Esophagus squamous epithelium (tissue), 5 donors: ENCODE measurements around the gene LEFTY1. TPM values are rescaled to one million over a fixed set of nuclear protein-coding genes. Genes with fewer than 3 reads are reported as not detected.

ENCODE experiments used
- DNase-seq: peaks from one replicate; lab custom pipeline; 2025; lab: John Stamatoyannopoulos, UW
- H3K27ac ChIP-seq, 4 donors: fragments of 200-600 bp; sonication (generic); one replicate each; pipeline ENCODE4 v1.5.1; 2016 to 2019; ENCODE audit warnings: mild to moderate bottlenecking in 1 of 4
- H3K27me3 ChIP-seq, 4 donors: fragments of 200-600 bp; sonication (generic); 1 replicate in 3 of 4; 2 replicates in 1 of 4; pipeline versions ENCODE4 v1.5.1 to v1.6.0; 2017 to 2021; ENCODE audit warnings: antibody characterized with exemption in 1 of 4
- H3K36me3 ChIP-seq, 3 donors: fragments of 200-600 bp; sonication (generic); one replicate each; pipeline ENCODE4 v1.5.1; 2016 to 2019
- H3K4me1 ChIP-seq, 3 donors: fragments of 200-600 bp; sonication (generic); one replicate each; pipeline ENCODE4 v1.5.1; 2017 to 2019
- H3K4me3 ChIP-seq, 4 donors: fragments of 200-600 bp; sonication (generic); 1 replicate in 3 of 4; 2 replicates in 1 of 4; pipeline ENCODE4 v1.5.1; 2016 to 2019; ENCODE audit warnings: mild to moderate bottlenecking in 2 of 4, moderate library complexity in 1 of 4
- H3K9me3 ChIP-seq, 3 donors: fragments of 200-600 bp; sonication (generic); one replicate each; pipeline ENCODE4 v1.5.1; 2016 to 2019
- CTCF ChIP-seq, 6 experiments: fragments of 450-650 bp in 4 of 6; fragments of 200-600 bp in 2 of 6; sonication (generic) in 2 of 6; IDR thresholded peaks; one replicate each; pipeline ENCODE4 v1.5.1; 2016 to 2019; ENCODE audit warnings: antibody characterized with exemption in 6 of 6, mild to moderate bottlenecking in 4 of 6, moderate library complexity in 4 of 6
- POLR2A ChIP-seq, 4 donors: fragments of 450-650 bp; IDR thresholded peaks; one replicate each; pipeline ENCODE4 v1.6.1; 2017; ENCODE audit warnings: antibody characterized with exemption in 4 of 4, mild to moderate bottlenecking in 4 of 4, moderate library complexity in 3 of 4
- WGBS, 2 donors: methylation state at CpG; one replicate each; pipeline ENCODE4 v1.1.5; 2018; 5-methylcytosine and 5-hydroxymethylcytosine counted together
- intact Hi-C: fragments of 100-400 bp; cut with DNase I; formaldehyde crosslinking; loops from one replicate; pipeline ENCODE4 v1.15.0; 2022
- total RNA-seq, 4 donors: library from RNA; depleted of rRNA; stranded (reverse); fragments of >200 nt; gene quantifications; one replicate each; pipeline ENCODE4 v1.1.0, GENCODE V29; 2016
- donor health status: DM: yes; HTN: yes; CAD: no.

The LEFTY1 gene
- total RNA-seq, 4 donors from 2014 or later: not detected

DNA sequence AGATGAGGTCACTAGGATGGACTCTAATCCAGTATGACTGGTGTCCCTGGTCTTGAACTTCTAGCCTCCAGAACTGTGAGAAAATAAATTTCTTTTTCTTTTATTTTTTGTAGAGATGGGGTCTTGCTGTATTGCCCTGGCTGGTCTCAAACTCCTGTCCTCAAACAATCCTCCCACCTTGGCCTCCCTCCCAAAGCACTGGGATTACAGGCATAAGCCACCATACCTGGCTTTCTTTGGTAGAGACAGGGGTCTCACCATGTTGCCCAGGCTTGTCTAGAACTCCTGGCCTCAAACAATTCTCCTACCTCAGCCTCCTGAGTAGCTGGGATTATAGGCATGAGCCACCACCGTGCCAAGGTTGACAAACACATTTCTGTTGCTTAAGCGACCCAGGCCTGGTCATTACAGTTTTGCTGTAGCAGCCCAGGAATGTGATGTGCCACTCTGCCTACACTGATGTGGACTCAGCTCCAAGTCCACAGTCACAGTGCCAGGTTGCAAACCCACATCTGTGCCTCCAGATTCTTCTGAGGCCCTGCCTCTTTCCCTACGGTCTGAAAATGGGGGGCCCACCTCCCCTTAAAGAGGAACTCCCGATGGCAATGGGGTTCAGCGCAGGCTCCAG, 19.2 kb upstream of the LEFTY1 start:
- no peak for DNase-seq
- H3K9me3 ChIP-seq: no peaks in the 10 kb centered on the region
- H3K36me3 ChIP-seq: peaks cover 0 to 9% (median 0%) of the 10 kb centered on the region in 3 donors
- intact Hi-C loops: no loop called here
- no peaks in the 10 kb centered on the region for H3K27me3 ChIP-seq
- WGBS, 2 donors: 80 to 83% methylated on average over 1 to 5 of the region's 5 CpGs
- H3K4me3 ChIP-seq: no peak overlapping the region
- H3K27ac ChIP-seq: no peak overlapping the region
- H3K4me1 ChIP-seq: peaks cover 0 to 10% (median 0%) of the 10 kb centered on the region in 3 donors
- TF ChIP-seq POLR2A (IDR thresholded peaks at IDR 0.05) (no peak), CTCF (IDR thresholded peaks at IDR 0.05) (no peak)

DNA sequence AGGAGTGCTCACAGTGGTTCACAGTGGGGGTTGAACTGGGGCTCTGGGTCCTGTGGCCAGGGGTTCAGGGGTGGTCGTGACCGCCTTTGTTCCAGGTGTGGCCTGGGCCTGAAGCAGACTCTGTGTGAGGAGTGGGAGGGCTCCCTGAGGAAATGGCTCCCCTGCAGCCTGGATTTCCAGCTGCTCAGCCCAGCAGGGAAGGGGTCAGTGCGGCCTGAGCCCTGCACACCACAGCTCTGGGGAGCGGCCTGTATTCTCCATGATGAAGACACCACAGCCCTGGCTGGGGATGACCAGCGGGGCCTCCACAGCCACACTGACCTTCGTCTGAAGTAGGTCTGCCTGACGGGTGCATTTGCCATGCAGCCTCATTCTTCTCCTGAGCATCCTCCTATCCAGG, 18.4 kb upstream of the LEFTY1 start:
- Histone ChIP-seq H3K4me1 (peaks cover 0 to 10% (median 0%) of the 10 kb centered on the region in 3 donors), H3K27me3 (no peaks in the 10 kb centered on the region), H3K9me3 (no peaks in the 10 kb centered on the region), H3K36me3 (peaks cover 0 to under 1% (median 0%) of the 10 kb centered on the region in 3 donors), H3K27ac (no peak overlapping the region), H3K4me3 (no peak overlapping the region)
- DNase-seq: no peak
- TF ChIP-seq CTCF (IDR thresholded peaks at IDR 0.05) (no peak), POLR2A (IDR thresholded peaks at IDR 0.05) (no peak)
- WGBS, 2 donors: 88 to 89% methylated on average over 7 of the region's 7 CpGs
- intact Hi-C loops: no loop called here

GRCh38 chr1:225906467-225906866, 17.5 kb upstream of the LEFTY1 start:
- intact Hi-C loops: no loop called here
- H3K27ac ChIP-seq: no peak overlapping the region
- H3K4me3 ChIP-seq: no peak overlapping the region
- peaks cover 0 to 6% (median 0%) of the 10 kb centered on the region in 3 donors for H3K4me1 ChIP-seq
- H3K27me3 ChIP-seq: no peaks in the 10 kb centered on the region
- DNase-seq: no peak
- WGBS, 2 donors: 92 to 95% methylated on average over 3 to 6 of the region's 6 CpGs
- no peaks in the 10 kb centered on the region for H3K9me3 ChIP-seq
- TF ChIP-seq POLR2A (IDR thresholded peaks at IDR 0.05) (no peak), CTCF (IDR thresholded peaks at IDR 0.05) (no peak)
- H3K36me3 ChIP-seq: no peaks in the 10 kb centered on the region

GRCh38 chr1:225903623-225904022, 14.7 kb upstream of the LEFTY1 start:
- intact Hi-C loops: no loop called here
- no peaks in the 10 kb centered on the region for H3K36me3 ChIP-seq
- no peaks in the 10 kb centered on the region for H3K9me3 ChIP-seq
- 82 to 90% methylated on average over 4 of the region's 4 CpGs for WGBS, 2 donors
- no peak for TF ChIP-seq CTCF (IDR thresholded peaks at IDR 0.05)
- no peak for TF ChIP-seq POLR2A (IDR thresholded peaks at IDR 0.05)
- no peak overlapping the region for H3K27ac ChIP-seq
- DNase-seq: no peak
- H3K4me3 ChIP-seq: no peak overlapping the region
- H3K4me1 ChIP-seq: no peaks in the 10 kb centered on the region
- no peaks in the 10 kb centered on the region for H3K27me3 ChIP-seq

DNA sequence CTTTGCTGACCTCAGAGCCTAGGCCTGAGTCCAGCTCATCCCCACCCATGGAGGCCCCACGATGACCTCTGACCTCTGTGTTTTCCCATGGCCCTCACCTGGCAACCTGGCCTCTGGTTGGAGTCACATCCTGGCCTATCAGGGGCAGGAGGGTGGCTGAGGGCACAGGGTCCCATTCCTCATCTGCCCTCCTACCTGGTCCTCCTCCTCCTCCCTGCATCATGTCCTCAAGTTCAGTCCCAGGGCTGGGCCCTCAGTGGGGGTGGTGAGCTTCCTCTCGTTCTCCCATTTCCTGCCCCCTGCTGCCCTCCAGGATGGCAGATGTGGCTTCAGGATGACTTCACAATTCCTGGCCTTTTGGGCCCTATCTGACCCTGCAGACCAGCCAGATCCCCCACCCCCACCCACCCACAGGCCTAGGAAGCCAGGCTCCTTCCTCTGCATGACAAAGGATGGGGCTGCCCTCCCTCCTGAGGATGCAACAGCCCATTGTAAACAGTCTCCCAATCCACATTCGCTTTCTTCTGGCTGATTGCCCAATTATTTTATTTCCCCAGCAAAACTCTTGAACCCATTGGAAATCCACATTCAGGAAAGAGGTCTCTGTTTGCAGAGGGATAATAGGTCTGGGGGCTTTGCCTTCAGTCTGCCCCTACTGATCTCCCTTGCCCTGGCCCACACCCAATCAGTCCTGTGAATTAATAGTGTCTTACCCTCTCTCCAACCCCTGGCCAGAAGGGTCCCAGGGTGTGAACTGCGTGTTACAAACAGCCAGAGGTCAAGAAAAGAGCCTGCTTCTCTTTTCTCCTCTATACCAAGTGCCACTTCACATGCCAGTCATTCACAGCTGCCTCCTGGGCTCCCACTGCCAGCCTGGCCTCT, 10.3 kb upstream of the LEFTY1 start:
- no peak for DNase-seq
- 53 to 93% methylated on average over 3 to 4 of the region's 4 CpGs for WGBS, 2 donors
- Histone ChIP-seq H3K27me3 (no peaks in the 10 kb centered on the region), H3K36me3 (no peaks in the 10 kb centered on the region), H3K4me1 (peaks cover 4 to 19% (median 12%) of the 10 kb centered on the region in 3 donors), H3K27ac (no peak overlapping the region), H3K4me3 (no peak overlapping the region), H3K9me3 (no peaks in the 10 kb centered on the region)
- no peak for TF ChIP-seq POLR2A (IDR thresholded peaks at IDR 0.05)
- TF ChIP-seq CTCF (IDR thresholded peaks at IDR 0.05): no peak
- intact Hi-C loops: no loop called here
